Mucosa of descending colon (tissue), 3 donors: ENCODE results near the gene RNF144A. TPM values are rescaled to one million over a fixed set of nuclear protein-coding genes. Genes with fewer than 3 reads are reported as not detected.

Experiments
- ATAC-seq: fragments of 200-7000 bp; cut with Tn5 transposase; one replicate; pipeline ENCODE4 v1.9.1; 2020; ENCODE audit warnings: mild to moderate bottlenecking, moderate library complexity
- DNase-seq, 3 donors: peaks; one replicate each; pipeline ENCODE4 v3.0.0-alpha.2; 2020
- H3K36me3 ChIP-seq: fragments of 200-600 bp; one replicate; pipeline ENCODE4 v1.8.0; 2021; ENCODE audit warnings: low read depth, mild to moderate bottlenecking
- H3K4me1 ChIP-seq: fragments of 200-600 bp; one replicate; pipeline ENCODE4 v1.8.0; 2021; ENCODE audit warnings: low read depth, mild to moderate bottlenecking
- H3K4me3 ChIP-seq: fragments of 200-600 bp; one replicate; pipeline ENCODE4 v1.8.0; 2021; ENCODE audit warnings: mild to moderate bottlenecking
- H3K9me3 ChIP-seq: fragments of 200-600 bp; one replicate; pipeline ENCODE4 v1.8.0; 2021; ENCODE audit warnings: mild to moderate bottlenecking
- intact Hi-C, 2 donors: fragments of 100-400 bp; cut with DNase I in 1 of 2; cut with micrococcal nuclease in 1 of 2; formaldehyde crosslinking; loops; one replicate each; pipeline versions ENCODE4 v1.11.0 to v1.11.1; 2022; cut with DNase I, micrococcal nuclease
- total RNA-seq, 3 donors: library from RNA; stranded (reverse); fragmentation: NEBNext Ultra II Directional in 2 of 3; extraction: Animal tissue kit (Norgen Biotek cat#: 25700) in 2 of 3; gene quantifications; one replicate each; pipeline versions ENCODE4 v1.2.1 to v1.2.4, GENCODE V29; 2021 to 2023
- TF ChIP-seq, protein P1 (sequence below): fragments of 200-600 bp; IDR thresholded peaks from one replicate; pipeline ENCODE4 v1.8.0; 2022; ENCODE audit warnings: antibody characterized with exemption, mild to moderate bottlenecking
- donor health status: DM: no; HTN: no; CAD: no; lungs with moderate emphysema.
- donor health status: DM: no; HTN: no; CAD: no.
- donor health status: DM: no; HTN: yes; CAD: no.

Gene RNF144A
- total RNA-seq, 3 donors from 2014 or later: 14.3 to 18.7 (median 18.3) TPM

DNA sequence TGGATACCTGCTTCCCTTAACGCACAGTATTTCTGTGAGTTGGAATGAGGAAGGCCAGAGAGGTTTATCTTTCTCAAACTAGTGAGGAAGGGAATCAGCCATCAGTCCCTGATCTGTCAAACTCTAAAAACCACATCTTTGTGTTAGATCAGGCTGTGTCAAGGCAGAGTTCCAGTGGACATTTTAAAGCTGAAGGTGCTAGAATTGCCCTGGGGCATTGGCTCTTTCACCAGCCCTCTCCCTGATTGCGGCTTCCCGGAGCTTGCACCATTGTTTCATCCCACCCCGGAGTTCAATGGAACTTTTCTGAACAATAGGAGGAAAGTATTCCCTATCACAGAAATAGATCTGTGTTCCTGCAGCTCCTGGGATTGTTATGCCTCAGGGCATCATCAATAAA lies 110.2 kb downstream of the RNF144A start:
- H3K4me1 ChIP-seq: no peaks in the 10 kb centered on the region
- ATAC-seq (no peak), DNase-seq (no peak)
- TF ChIP-seq, protein P1, sequence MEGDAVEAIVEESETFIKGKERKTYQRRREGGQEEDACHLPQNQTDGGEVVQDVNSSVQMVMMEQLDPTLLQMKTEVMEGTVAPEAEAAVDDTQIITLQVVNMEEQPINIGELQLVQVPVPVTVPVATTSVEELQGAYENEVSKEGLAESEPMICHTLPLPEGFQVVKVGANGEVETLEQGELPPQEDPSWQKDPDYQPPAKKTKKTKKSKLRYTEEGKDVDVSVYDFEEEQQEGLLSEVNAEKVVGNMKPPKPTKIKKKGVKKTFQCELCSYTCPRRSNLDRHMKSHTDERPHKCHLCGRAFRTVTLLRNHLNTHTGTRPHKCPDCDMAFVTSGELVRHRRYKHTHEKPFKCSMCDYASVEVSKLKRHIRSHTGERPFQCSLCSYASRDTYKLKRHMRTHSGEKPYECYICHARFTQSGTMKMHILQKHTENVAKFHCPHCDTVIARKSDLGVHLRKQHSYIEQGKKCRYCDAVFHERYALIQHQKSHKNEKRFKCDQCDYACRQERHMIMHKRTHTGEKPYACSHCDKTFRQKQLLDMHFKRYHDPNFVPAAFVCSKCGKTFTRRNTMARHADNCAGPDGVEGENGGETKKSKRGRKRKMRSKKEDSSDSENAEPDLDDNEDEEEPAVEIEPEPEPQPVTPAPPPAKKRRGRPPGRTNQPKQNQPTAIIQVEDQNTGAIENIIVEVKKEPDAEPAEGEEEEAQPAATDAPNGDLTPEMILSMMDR: no peak
- no peaks in the 10 kb centered on the region for H3K9me3 ChIP-seq
- intact Hi-C loops: no loop called here
- H3K36me3 ChIP-seq: no peaks in the 10 kb centered on the region
- no peak overlapping the region for H3K4me3 ChIP-seq

DNA sequence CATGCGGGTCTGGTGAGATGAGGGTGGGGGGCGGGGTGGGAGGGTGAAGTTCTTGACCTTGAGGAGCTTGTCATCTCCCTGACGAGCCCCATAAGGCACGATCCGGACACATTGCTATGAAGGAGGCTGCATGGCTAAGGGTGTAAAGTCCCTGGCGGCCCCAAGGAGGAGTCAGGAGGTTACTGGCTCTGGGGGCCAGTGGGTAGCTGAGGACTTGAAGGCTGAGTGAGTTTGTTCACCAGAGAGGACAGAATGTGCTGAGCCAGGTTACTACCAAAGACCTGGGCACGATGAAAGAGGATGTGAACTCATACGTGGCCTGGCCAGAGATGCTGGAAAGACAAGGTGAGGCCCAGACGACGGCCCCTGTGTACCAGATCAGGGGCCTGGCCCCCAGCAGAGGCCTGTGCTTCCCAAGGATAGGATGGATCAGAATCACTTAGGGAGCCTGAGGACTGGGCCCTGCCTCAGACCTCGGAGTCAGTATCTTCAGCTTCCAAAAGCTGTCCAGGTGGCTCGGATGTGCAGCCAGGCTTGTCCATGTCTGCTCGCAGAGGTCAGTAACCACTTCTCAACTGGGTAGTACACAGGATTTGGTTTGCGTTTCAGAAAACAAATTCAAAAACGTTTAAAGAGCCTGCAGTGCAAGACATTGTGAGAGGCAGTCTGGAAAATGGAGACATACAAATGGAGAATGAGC lies 110.9 kb downstream of the RNF144A start:
- H3K36me3 ChIP-seq: no peaks in the 10 kb centered on the region
- no peak overlapping the region for H3K4me3 ChIP-seq
- no peaks in the 10 kb centered on the region for H3K4me1 ChIP-seq
- TF ChIP-seq, protein P1: no peak
- ATAC-seq: no peak
- H3K9me3 ChIP-seq: no peaks in the 10 kb centered on the region
- no peak for DNase-seq
- intact Hi-C loops: no loop called here

DNA sequence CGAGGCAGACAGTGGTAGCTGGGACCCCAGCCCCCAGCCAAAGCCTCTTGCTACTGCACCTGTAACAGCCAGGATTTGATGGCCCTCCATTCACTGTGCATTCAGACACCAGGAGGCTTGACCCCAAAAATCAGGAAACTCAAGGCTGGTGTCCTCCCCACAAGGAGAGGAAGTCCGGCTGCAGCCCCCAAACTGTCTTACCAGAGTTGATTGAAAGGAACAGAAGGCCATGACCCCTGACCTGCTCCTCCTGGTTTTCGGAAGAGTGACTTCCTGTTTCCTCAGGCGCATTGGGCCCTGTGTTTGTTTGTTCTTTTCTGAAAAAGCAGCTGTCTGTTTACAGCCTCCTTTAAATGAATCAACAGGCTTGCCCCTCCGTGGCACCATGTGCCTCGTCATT lies 111.6 kb downstream of the RNF144A start:
- TF ChIP-seq, protein P1: no peak
- no peaks in the 10 kb centered on the region for H3K4me1 ChIP-seq
- no peaks in the 10 kb centered on the region for H3K36me3 ChIP-seq
- no peak for ATAC-seq
- H3K9me3 ChIP-seq: no peaks in the 10 kb centered on the region
- DNase-seq: no peak
- intact Hi-C loops: no loop called here
- no peak overlapping the region for H3K4me3 ChIP-seq

DNA sequence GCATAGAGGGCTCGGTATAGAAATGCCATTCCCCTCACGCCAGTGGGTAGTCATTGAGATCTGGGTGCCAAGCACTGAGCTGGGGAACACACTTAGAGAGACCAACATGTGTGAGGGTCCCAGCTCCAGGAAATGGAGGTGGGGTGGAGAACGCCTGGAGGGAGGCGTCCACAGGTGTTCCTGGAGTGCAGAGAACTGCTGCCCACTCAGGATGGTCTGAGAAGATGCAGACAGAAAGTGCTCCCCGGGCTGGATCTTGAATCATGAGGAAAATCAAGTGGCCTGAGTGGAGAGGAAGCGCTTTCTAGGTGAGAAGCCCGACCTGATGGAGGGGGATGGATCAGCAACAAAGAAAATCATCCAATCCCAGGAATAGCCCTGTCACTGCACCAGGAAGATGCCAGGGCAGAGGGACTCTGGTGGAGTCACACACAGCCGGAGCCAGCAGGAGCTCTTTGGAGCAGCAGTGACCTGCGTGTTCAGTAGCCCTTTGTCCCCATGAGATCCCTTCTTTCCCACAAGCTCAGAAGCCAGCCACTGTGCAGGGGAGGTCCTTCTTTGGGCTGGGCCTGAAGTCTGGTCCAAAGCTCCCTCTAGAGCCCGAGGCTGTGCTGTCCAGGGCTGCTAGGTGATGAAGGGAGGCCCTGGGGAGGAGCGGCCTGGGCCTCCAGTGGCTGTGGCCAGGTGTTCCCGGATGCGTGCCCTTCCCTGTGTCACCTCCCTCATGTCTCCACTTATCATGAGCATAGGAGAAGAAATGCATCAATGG lies 112.3 kb downstream of the RNF144A start:
- Histone ChIP-seq H3K4me1 (no peaks in the 10 kb centered on the region), H3K9me3 (no peaks in the 10 kb centered on the region), H3K4me3 (no peak overlapping the region), H3K36me3 (no peaks in the 10 kb centered on the region)
- intact Hi-C loops: no loop called here
- ATAC-seq (no peak), DNase-seq (no peak)
- TF ChIP-seq, protein P1: no peak

DNA sequence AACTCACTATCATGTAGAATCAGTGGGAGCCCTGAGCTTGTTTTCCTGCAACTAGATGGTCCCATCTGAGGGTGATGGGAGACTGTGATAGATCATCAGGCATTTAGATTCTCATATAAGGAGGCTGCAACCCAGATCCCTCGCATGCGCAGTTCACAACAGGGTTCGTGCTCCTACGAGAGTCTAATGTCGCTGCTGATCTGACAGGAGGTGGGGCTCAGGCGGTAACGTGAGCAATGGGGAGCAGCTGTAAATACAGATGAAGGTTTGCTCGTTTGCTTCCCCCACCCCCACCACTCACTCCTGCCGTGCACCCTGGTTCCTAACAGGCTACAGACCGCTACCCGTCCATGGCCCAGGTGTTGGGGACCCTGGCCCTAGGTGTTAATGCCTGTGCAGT lies 113.6 kb downstream of the RNF144A start:
- intact Hi-C loops: no loop called here
- Histone ChIP-seq H3K36me3 (no peaks in the 10 kb centered on the region), H3K4me3 (no peak overlapping the region), H3K4me1 (no peaks in the 10 kb centered on the region), H3K9me3 (no peaks in the 10 kb centered on the region)
- ATAC-seq: no peak
- peak in 1 of 3 donors; percentile 40 for DNase-seq
- TF ChIP-seq, protein P1: no peak
